Measurements from ENCODE around the gene TECR. TPM values are rescaled to one million over a fixed set of nuclear protein-coding genes. Genes with fewer than 3 reads are reported as not detected.

Gene TECR
- polyA plus RNA-seq, 6 donors from 2014 or later, result 95.6 to 169 (median 116) TPM

DNA sequence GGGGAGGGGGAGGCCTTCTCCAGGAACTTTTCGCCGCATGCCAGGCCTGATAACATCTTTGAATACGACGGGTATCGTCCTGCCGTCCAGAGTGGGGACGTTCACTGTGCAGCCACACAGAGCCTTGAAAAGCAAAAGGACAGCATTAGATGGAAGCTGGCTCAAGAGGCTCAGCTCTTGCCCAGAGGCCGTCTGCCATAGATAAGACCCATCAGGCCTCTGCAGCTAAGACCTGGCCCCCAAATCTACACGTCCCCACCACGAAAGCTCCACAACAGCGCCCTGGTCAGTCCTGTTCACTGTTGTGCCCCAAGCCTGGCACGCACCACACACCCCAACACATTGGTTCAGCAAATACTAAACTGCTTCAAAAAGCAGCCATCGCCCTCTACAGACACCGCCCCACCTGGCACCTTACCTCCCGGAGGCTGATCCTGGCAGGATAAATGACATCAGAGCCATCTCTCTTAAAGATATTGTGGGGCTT lies 13.3 kb upstream of the TECR start:
- Mint-ChIP-seq H3K27me3 (no peaks in the 10 kb centered on the region), H3K4me3 (peak overlapping the region; percentile 47 to 97 (median 90)), H3K9me3 (peaks cover 0 to 2% (median 0%) of the 10 kb centered on the region in 7 donors), H3K4me1 (peaks cover 34 to 57% (median 46%) of the 10 kb centered on the region in 3 donors), H3K27ac (peak overlapping the region in 3 of 6 donors; percentile 63 to 77 (median 72)), H3K36me3 (peaks cover 14 to 20% of the 10 kb centered on the region in 2 donors)
- ATAC-seq (ENCODE audit: low read depth in 2 of 2) (no peak), DNase-seq (no peak)

DNA sequence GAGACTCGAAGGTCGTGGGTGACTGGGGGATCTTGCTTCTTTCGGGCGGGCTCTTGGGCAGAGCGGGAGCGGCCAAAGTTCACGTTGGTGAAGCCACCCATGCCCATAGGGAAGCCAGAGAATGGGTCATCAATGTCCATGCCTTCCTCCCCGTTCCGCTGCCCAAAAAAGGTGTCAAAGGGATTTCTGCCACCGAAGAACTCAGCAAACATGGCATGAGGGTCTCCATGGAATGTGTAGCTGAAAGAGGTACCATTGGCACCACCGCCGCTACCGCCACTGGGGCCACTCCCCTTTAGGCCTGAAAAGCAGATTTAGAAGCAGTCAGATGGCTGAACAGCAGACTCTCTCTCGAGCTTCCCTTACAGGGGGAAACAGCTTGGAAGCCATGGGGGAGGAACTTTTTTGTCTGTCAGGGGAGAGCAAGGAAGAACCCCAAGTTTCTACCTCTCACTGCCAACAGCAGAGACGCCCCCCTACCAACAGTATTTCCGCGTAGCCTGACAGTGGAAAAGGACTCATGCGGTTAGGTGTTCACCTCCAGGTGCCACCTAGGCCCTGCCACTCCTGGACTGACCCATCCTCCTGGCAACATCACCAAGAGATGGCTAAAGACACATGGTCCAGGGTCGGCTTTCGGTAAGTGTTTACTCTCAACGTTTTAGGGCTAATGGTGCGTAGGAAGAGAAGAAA lies 12.5 kb upstream of the TECR start:
- ATAC-seq (ENCODE audit: low read depth in 2 of 2) (no peak), DNase-seq (no peak)
- H3K4me1 Mint-ChIP-seq, result peaks cover 34 to 60% (median 52%) of the 10 kb centered on the region in 3 donors
- peaks cover 0 to 2% (median 0%) of the 10 kb centered on the region in 7 donors for H3K9me3 Mint-ChIP-seq
- H3K27ac Mint-ChIP-seq, result peak overlapping the region in 5 of 6 donors; percentile 81 to 93 (median 86)
- H3K4me3 Mint-ChIP-seq, result peak overlapping the region; percentile 85 to 97 (median 92)
- H3K36me3 Mint-ChIP-seq, result peaks cover 14 to 20% of the 10 kb centered on the region in 2 donors
- no peaks in the 10 kb centered on the region for H3K27me3 Mint-ChIP-seq

DNA sequence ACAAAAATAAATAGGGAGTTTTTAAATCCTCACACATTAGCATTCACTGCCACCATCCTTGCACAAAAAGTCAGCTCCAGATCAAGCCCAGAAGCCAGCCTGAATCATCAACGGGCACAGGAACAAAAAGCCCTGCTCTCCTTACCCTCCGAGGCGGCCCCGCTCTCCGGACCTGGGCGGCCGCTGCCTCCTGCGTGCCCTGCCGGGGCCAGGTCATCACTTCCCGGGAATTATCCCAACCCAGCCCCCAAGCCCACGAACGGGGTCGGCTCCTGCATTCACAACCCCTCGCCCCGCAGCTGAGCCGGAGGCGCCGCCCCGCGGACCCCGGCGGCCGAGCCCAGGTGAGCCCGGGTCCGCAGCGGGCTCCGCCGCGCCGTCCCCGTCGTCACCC lies 12.0 kb upstream of the TECR start:
- DNase-seq, result no peak
- H3K27me3 Mint-ChIP-seq, result no peaks in the 10 kb centered on the region
- H3K36me3 Mint-ChIP-seq, result peaks cover 14 to 20% of the 10 kb centered on the region in 2 donors
- H3K9me3 Mint-ChIP-seq, result peaks cover 0 to 2% (median 0%) of the 10 kb centered on the region in 7 donors
- peak overlapping the region; percentile 85 to 98 (median 94) for H3K4me3 Mint-ChIP-seq
- peak overlapping the region in 5 of 6 donors; percentile 81 to 93 (median 86) for H3K27ac Mint-ChIP-seq
- peaks cover 37 to 65% (median 58%) of the 10 kb centered on the region in 3 donors for H3K4me1 Mint-ChIP-seq
- ATAC-seq (ENCODE audit: low read depth in 2 of 2), result no peak

DNA sequence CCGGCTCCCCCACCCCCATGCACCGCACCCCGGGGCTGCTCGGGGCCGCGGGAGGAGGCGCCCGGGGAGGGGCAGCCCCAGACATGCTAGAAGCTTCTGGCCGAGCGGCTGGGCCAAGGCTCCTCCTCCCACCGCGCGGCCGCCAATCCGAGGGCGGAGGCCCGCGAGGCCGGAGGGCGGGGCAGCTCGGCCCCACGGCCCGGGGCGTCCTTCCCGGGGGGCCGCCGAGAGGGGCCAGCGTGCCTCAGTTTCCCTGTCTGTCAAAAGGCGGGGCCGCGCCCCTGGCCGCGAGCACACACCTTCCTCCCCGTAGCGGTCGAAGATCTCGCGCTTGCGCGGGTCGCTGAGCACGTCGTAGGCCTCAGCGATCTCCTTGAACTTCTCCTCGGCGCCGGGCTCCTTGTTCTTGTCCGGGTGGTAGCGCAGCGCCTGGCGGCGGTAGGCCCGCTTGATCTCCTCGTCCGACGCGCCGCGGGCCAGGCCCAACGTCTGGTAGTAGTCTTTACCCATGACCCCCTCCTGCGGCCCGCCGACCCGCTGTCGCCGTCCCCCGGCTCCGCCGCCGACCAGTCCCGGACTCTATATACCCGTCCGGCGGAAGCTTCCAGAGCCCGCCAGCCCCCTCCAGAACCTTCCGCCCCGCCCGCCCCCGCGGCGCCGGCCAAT lies 11.4 kb upstream of the TECR start, which contains the start of gene DNAJB1:
Gene DNAJB1, minus strand, starts transcription at position 558 of the 666 bp plus-strand sequence. Its CDS starts 48 bp downstream, at position 510.
- Mint-ChIP-seq H3K4me1 (peaks cover 43 to 71% (median 63%) of the 10 kb centered on the region in 3 donors), H3K27ac (peak within 1 kb of the TSS; percentile 92 to 99 (median 98)), H3K9me3 (peaks cover 0 to 5% (median 0%) of the 10 kb centered on the region in 7 donors), H3K27me3 (no peaks in the 10 kb centered on the region), H3K4me3 (peak within 1 kb of the TSS; percentile 90 to 98 (median 94)), H3K36me3 (peaks cover 14 to 20% of the 10 kb centered on the region in 2 donors)
- ATAC-seq (ENCODE audit: low read depth in 2 of 2) (peak; percentile 70 to 71), DNase-seq (peak; percentile 75)

DNA sequence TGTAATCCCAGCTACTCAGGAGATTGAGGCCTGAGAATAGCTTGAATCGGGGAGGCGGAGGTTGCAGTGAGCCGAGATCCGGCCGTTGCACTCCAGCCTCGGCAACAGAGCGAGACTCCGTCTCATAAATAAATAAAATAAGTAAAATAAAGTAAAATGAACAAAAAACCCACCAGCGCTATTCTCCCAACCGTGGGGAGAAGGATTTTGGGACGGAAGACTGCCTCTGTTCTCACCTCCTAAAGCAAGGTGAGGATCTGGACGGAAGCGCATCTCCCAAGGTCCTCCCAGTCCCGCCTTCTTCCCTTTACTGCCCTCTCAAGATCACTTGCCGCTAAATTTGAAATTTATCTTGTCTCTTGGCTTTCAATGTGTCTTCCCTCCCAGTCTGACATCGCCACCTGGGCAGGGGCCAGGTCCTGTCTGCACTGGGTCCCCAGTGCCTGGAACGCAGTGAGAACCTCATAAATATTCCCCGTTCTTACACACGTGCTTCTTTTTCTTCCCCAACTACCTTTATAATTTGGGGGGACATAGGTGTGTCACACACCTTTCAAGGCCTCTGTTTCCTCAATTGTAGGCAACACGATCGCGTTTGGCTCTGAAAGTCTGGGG lies 10.0 kb upstream of the TECR start:
- no peak for ATAC-seq (ENCODE audit: low read depth in 2 of 2)
- DNase-seq, result no peak
- H3K9me3 Mint-ChIP-seq, result peaks cover 0 to 5% (median 0%) of the 10 kb centered on the region in 7 donors
- H3K27ac Mint-ChIP-seq, result peak overlapping the region; percentile 92 to 99 (median 97)
- no peaks in the 10 kb centered on the region for H3K27me3 Mint-ChIP-seq
- peak overlapping the region; percentile 81 to 96 (median 91) for H3K4me3 Mint-ChIP-seq
- peaks cover 46 to 74% (median 62%) of the 10 kb centered on the region in 3 donors for H3K4me1 Mint-ChIP-seq
- H3K36me3 Mint-ChIP-seq, result peaks cover 14 to 20% of the 10 kb centered on the region in 2 donors

DNA sequence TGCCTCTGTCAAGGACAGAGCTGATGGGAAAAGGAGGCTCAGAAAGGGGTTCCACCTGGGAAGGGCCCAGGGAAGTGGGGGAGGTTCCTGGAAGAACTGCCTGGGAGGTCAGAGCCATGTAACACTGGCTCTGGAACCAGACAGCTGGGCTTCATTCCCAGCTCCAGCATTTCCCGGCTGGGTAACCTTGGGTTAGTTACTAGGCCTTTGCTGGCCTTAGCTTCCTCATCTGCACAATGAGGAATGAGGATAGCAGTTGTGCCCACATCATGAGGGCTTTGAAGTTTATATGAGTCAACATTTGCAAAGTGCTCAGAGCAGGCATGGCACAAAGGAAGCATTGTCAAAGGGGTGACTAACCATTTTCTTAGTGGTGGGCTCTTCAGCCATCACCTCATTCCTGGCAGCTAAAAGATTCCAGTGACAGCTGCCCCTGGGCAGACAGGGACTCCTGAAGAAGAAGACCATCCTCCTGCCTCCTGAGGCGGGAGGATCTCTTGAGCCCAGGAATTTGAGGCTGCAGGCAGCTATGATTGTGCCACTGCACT lies 9.5 kb upstream of the TECR start:
- Mint-ChIP-seq H3K4me3 (peak overlapping the region; percentile 43 to 96 (median 83)), H3K36me3 (peaks cover 10 to 15% of the 10 kb centered on the region in 2 donors), H3K9me3 (peaks cover 0 to 5% (median 0%) of the 10 kb centered on the region in 7 donors), H3K27ac (peak overlapping the region; percentile 58 to 99 (median 94)), H3K4me1 (peaks cover 40 to 70% (median 56%) of the 10 kb centered on the region in 3 donors), H3K27me3 (no peaks in the 10 kb centered on the region)
- ATAC-seq (ENCODE audit: low read depth in 2 of 2) (no peak), DNase-seq (no peak)

DNA sequence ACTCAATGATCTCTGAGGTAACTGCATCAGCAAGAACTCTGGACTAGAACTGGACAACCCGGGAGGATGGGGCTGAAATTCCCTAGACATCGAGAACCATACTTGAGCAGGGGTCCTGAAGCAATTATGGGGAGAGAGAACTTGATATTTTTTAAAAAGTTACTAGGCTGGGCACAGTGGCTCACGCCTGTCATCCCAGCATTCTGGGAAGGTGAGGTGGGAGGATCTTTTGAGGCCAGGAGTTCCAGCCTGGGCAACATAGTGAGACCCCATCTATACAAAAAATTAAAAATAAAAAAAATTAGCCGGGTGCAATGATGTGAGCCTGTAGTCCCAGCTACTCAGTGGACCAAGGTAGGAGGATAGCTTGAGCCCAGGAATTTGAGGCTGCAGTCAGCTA lies 8.9 kb upstream of the TECR start:
- DNase-seq, result no peak
- Mint-ChIP-seq H3K27me3 (no peaks in the 10 kb centered on the region), H3K27ac (peak overlapping the region in 2 of 6 donors; percentile 60 to 99), H3K4me3 (peak overlapping the region in 2 of 8 donors; percentile 9 to 22), H3K4me1 (peaks cover 35 to 65% (median 50%) of the 10 kb centered on the region in 3 donors), H3K36me3 (peaks cover 5 to 9% of the 10 kb centered on the region in 2 donors), H3K9me3 (peaks cover 0 to 5% (median 0%) of the 10 kb centered on the region in 7 donors)
- no peak for ATAC-seq (ENCODE audit: low read depth in 2 of 2)

DNA sequence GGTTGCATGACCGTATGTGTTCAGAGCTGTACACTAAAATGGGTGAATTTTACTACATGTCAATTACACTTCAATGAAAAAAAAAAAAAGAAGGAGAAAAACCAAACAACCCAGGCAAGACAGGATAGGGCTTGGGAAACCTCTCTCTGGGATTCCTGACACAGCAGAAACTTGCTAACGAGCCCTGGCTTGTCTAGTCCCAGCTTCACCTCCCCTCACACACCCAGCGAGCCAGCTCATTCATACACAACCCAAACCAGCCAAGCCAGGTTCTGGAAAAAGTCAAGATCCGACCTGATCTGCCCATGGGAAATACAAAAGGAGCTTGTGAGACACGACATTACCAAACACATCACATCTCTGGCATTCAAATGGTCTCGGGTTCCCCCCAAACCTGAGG lies 3.7 kb upstream of the TECR start:
- peaks cover 24 to 53% (median 39%) of the 10 kb centered on the region in 3 donors for H3K4me1 Mint-ChIP-seq
- H3K36me3 Mint-ChIP-seq, result no peaks in the 10 kb centered on the region
- peak overlapping the region in 1 of 6 donors; percentile 57 for H3K27ac Mint-ChIP-seq
- H3K9me3 Mint-ChIP-seq, result peaks cover 0 to 2% (median 0%) of the 10 kb centered on the region in 7 donors
- H3K27me3 Mint-ChIP-seq, result no peaks in the 10 kb centered on the region
- peak overlapping the region in 2 of 8 donors; percentile 56 to 91 for H3K4me3 Mint-ChIP-seq
- no peak for ATAC-seq (ENCODE audit: low read depth in 2 of 2)
- DNase-seq, result no peak

DNA sequence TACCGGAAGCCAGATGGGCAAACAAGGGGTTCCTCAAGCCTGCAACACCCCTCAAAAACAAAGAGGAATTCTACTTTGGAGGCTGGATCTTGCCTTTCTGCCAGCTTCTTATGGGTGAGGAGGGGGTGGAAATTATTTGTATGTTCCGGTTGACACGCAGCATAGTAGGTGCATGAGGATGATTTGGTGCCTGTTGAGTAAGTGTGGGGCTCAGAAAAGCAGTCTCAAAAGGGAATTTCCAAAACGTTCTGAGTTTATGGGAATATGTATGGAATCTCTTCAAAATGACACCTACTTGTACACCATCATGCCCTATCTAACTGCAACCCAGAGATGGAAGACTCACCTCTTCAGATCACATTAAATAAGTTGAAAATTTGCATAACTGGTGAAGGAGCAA lies 3.0 kb upstream of the TECR start:
- peaks cover 0 to 2% (median 0%) of the 10 kb centered on the region in 7 donors for H3K9me3 Mint-ChIP-seq
- ATAC-seq (ENCODE audit: low read depth in 2 of 2) (no peak), DNase-seq (no peak)
- H3K27me3 Mint-ChIP-seq, result no peaks in the 10 kb centered on the region
- peaks cover 26 to 60% (median 45%) of the 10 kb centered on the region in 3 donors for H3K4me1 Mint-ChIP-seq
- H3K27ac Mint-ChIP-seq, result peak overlapping the region in 3 of 6 donors; percentile 29 to 58 (median 49)
- no peaks in the 10 kb centered on the region for H3K36me3 Mint-ChIP-seq
- peak overlapping the region in 2 of 8 donors; percentile 32 to 91 for H3K4me3 Mint-ChIP-seq

DNA sequence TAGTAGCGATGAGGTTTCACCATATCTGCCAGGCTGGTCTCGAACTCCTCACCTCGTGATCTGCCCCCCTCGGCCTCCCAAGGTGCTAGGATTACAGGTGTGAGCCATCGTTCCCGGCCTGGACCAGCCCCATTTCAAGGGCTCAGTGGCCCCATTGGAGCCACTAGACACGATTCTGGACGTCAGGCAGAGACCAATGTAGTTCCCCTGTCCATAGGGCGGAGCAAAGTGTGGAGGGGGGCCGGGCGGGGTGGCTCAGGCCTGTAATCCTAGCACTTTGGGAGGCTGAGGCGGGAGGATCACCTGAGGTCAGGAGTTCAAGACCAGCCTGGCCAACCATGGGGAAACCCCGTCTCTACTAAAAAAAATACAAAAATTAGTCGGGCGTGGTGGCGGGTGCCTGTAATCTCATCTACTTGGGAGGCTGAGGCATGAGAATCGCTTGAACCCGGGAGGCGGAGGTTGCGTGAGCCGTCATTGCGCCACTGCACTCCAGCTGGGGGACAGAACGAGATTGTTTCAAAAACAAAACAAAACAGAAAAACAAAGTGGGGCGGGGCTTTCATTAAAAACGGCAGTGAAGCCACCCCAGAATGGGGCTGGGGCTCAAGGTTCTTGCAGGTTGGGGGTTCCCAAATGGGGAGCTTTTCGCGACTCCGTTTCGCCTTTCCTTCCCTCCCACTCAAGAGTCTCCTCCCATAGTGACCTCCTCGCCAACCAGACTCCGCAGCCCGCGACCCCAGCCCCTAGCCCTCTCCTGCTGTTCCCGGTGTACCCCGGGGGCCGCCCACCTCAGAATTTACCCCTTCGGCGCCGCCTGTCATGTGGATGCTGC lies 758 bp upstream of the TECR start:
- DNase-seq, result no peak
- Mint-ChIP-seq H3K4me3 (peak overlapping the region; percentile 90 to 99 (median 97)), H3K9me3 (no peaks in the 10 kb centered on the region), H3K36me3 (no peaks in the 10 kb centered on the region), H3K27me3 (no peaks in the 10 kb centered on the region), H3K4me1 (peaks cover 14 to 59% (median 27%) of the 10 kb centered on the region in 3 donors), H3K27ac (peak overlapping the region; percentile 96 to 100 (median 98))
- ATAC-seq (ENCODE audit: low read depth in 2 of 2), result peak; percentile 7 to 21

DNA sequence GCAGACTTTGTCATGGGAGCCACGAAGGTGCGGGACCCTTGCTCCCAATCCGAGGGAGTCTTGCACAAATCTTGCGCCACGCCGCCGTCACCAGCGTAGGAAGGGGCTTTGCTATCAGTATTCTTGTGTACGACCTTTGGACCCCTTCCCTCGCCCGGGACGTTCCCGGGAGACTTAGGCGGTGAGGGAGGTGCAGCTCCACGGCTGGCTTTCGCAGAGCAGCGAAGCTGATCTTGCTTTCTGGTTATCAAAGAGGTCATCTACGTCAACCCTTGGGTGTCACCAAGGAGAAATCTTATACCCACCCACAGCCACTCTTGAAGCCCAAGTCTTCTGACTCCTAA lies 583 bp downstream of the TECR start:
- ATAC-seq (ENCODE audit: low read depth in 2 of 2), result no peak
- H3K27me3 Mint-ChIP-seq, result no peaks in the 10 kb centered on the region

DNA sequence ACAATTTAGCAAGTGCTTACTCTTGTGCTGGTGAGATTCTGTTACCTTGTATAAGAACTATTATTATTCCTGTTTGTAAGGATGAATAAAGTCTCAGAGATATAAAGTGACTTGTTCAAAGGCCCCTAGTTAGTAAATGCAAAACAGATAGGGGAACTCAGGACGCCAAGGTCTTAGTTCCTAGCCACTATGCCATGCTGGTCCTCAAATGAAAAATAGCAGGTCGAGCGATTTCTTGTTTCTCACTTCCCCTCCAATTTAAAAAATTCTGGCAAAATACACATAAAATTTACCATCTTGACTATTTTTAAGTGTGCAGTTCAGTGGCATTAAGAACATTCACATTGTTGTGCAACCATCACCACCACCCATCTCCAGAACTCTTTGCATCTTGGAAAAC lies 1.1 kb downstream of the TECR start:
- peak overlapping the region; percentile 44 to 99 (median 97) for H3K4me3 Mint-ChIP-seq
- H3K27ac Mint-ChIP-seq, result peak overlapping the region in 2 of 6 donors; percentile 2 to 27
- no peak for DNase-seq
- H3K4me1 Mint-ChIP-seq, result peaks cover 14 to 52% (median 27%) of the 10 kb centered on the region in 3 donors
- H3K36me3 Mint-ChIP-seq, result no peaks in the 10 kb centered on the region
- no peaks in the 10 kb centered on the region for H3K9me3 Mint-ChIP-seq
- ATAC-seq (ENCODE audit: low read depth in 2 of 2), result no peak
- H3K27me3 Mint-ChIP-seq, result no peaks in the 10 kb centered on the region

More for the DNA sequence above, 583 bp downstream of the TECR start:
- Mint-ChIP-seq H3K9me3 (no peaks in the 10 kb centered on the region), H3K4me1 (peaks cover 14 to 52% (median 27%) of the 10 kb centered on the region in 3 donors), H3K4me3 (peak overlapping the region; percentile 90 to 99 (median 97)), H3K36me3 (no peaks in the 10 kb centered on the region), H3K27ac (peak overlapping the region; percentile 96 to 100 (median 98))
- no peak for DNase-seq
